Tibial artery (tissue), 4 donors: ENCODE results near the gene PROZ.
"Not testable (repeated sequence)": the region's sequence is repeated elsewhere in the genome, so short reads cannot be mapped to it uniquely, and the experiment has no call there.

Source experiments
- DNase-seq, 2 donors: peaks; one replicate each; pipeline ENCODE4 v3.0.0-alpha.2; 2019
- H3K27ac ChIP-seq, 2 donors: fragments of 200-600 bp; sonication (generic) in 1 of 2; 1 replicate in 1 of 2; 2 replicates in 1 of 2; pipeline ENCODE4 v1.5.1; 2018 to 2019; ENCODE audit warnings: mild to moderate bottlenecking in 1 of 2
- H3K27me3 ChIP-seq, 2 donors: fragments of 200-600 bp; sonication (generic) in 1 of 2; one replicate each; pipeline versions ENCODE4 v1.5.1 to v1.6.0; 2016 to 2019
- H3K36me3 ChIP-seq, 3 donors: fragments of 200-600 bp; sonication (generic) in 2 of 3; one replicate each; pipeline ENCODE4 v1.5.1; 2016 to 2019; ENCODE audit warnings: mild to moderate bottlenecking in 2 of 3
- H3K4me1 ChIP-seq, 4 donors: fragments of 200-600 bp; sonication (generic) in 2 of 4; 1 replicate in 3 of 4; 2 replicates in 1 of 4; pipeline ENCODE4 v1.5.1; 2016 to 2019
- H3K4me3 ChIP-seq, 2 donors: fragments of 200-600 bp; sonication (generic) in 1 of 2; 1 replicate in 1 of 2; 2 replicates in 1 of 2; pipeline ENCODE4 v1.5.1; 2018 to 2019; ENCODE audit warnings: mild to moderate bottlenecking in 2 of 2
- H3K9me3 ChIP-seq, 3 donors: fragments of 200-600 bp; sonication (generic) in 1 of 3; one replicate each; pipeline ENCODE4 v1.5.1; 2016 to 2019
- CTCF ChIP-seq, 2 experiments: fragments of 200-600 bp in 1 of 2; fragments of 450-650 bp in 1 of 2; IDR thresholded peaks; one replicate each; pipeline ENCODE4 v1.5.1; 2017 to 2019; ENCODE audit warnings: antibody characterized with exemption in 2 of 2, mild to moderate bottlenecking in 1 of 2, moderate library complexity in 1 of 2
- intact Hi-C: fragments of 100-400 bp; cut with DNase I; formaldehyde crosslinking; loops from one replicate; pipeline ENCODE4 v1.15.0; 2023; ENCODE audit warnings: low total_unique reads

The PROZ gene

GRCh38 chr13:113160983-113161382, 2.5 kb downstream of the PROZ start:
- Histone ChIP-seq H3K9me3 (no peaks in the 10 kb centered on the region), H3K4me3 (no peak overlapping the region), H3K27ac (no peak overlapping the region), H3K36me3 (no peaks in the 10 kb centered on the region), H3K27me3 (peaks cover 0 to 24% of the 10 kb centered on the region in 2 donors), H3K4me1 (no peaks in the 10 kb centered on the region)
- no peak for TF ChIP-seq CTCF (IDR thresholded peaks at IDR 0.05)
- DNase-seq = no peak
- intact Hi-C loops = no loop called here

DNA sequence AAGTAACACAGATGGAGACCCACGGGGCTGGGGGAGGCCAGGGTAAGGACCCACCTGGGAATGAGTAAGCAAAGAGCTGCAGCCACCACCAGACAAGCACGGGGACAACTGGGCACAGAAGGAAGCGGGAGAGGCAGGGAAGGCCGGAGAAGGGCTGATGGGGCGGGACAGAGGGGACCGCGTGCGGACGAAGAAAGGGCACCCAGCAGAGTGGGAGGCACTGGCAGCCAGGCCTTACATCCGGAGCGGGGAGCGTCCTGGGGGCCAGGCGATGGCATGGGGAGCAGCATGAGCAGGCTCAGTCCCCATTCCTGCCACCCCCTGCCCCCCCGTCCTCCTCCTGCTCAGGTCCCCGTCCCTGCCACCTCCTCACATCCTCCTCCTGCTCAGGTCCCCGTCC, 3.0 kb downstream of the PROZ start:
- H3K9me3 ChIP-seq = no peaks in the 10 kb centered on the region
- TF ChIP-seq CTCF (IDR thresholded peaks at IDR 0.05) = no peak
- H3K27me3 ChIP-seq = peaks cover 0 to 24% of the 10 kb centered on the region in 2 donors
- no peak for DNase-seq
- H3K36me3 ChIP-seq = no peaks in the 10 kb centered on the region
- intact Hi-C loops = no loop called here
- H3K4me1 ChIP-seq = no peaks in the 10 kb centered on the region
- no peak overlapping the region for H3K27ac ChIP-seq
- H3K4me3 ChIP-seq = no peak overlapping the region

- DNase-seq, intact Hi-C loops: not testable (repeated sequence)
- H3K27me3 ChIP-seq = peaks cover 0 to 24% of the 10 kb centered on the region in 2 donors
These were observed 3.5 kb downstream of the PROZ start for GRCh38 chr13:113161975-113162374.

GRCh38 chr13:113162783-113163685, 4.6 kb downstream of the PROZ start:
- intact Hi-C loops = no loop called here
- no peaks in the 10 kb centered on the region for H3K9me3 ChIP-seq
- peaks cover 0 to 24% of the 10 kb centered on the region in 2 donors for H3K27me3 ChIP-seq
- DNase-seq = no peak
- no peaks in the 10 kb centered on the region for H3K4me1 ChIP-seq
- H3K36me3 ChIP-seq = peaks cover 0 to 4% (median 0%) of the 10 kb centered on the region in 3 donors
- no peak for TF ChIP-seq CTCF (IDR thresholded peaks at IDR 0.05)
- no peak overlapping the region for H3K4me3 ChIP-seq
- no peak overlapping the region for H3K27ac ChIP-seq

More at GRCh38 chr13:113161975-113162374, 3.5 kb downstream of the PROZ start:
- H3K36me3 ChIP-seq, H3K4me1 ChIP-seq, H3K9me3 ChIP-seq, H3K4me3 ChIP-seq, H3K27ac ChIP-seq: not testable (repeated sequence)

- Histone ChIP-seq H3K27ac (no peak overlapping the region), H3K4me3 (no peak overlapping the region), H3K27me3 (peaks cover 0 to 19% of the 10 kb centered on the region in 2 donors), H3K36me3 (peaks cover under 1 to 14% (median 3%) of the 10 kb centered on the region in 3 donors), H3K9me3 (no peaks in the 10 kb centered on the region), H3K4me1 (no peaks in the 10 kb centered on the region)
- no peak for DNase-seq
- TF ChIP-seq CTCF (IDR thresholded peaks at IDR 0.05) = no peak
- intact Hi-C loops = no loop called here
These were observed 6.0 kb downstream of the PROZ start for GRCh38 chr13:113164492-113164891.

DNA sequence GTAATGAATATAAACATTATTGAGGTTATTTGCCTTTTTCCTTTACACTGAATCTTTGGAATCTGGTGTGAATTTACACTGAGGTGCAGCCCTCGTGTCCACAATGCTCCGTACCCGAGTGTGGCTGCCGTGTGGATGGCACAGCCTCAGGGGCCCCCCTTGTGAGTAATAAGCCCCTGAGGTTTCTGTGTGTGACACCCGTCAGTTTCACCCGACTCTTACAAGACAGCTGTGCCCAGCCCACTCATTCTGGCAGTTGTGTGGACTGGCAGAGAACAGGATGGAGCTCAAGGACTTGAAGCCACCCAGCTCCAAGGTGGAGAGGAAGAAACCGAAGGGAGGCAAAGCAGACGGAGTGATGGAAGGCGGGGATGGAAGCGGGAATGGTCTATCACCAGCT, 7.8 kb downstream of the PROZ start:
- H3K27me3 ChIP-seq = peaks cover 0 to 18% of the 10 kb centered on the region in 2 donors
- H3K4me1 ChIP-seq = no peaks in the 10 kb centered on the region
- intact Hi-C loops = no loop called here
- no peak overlapping the region for H3K27ac ChIP-seq
- H3K36me3 ChIP-seq = peaks cover 6 to 29% (median 9%) of the 10 kb centered on the region in 3 donors
- no peak overlapping the region for H3K4me3 ChIP-seq
- TF ChIP-seq CTCF (IDR thresholded peaks at IDR 0.05) = no peak
- no peaks in the 10 kb centered on the region for H3K9me3 ChIP-seq
- DNase-seq = no peak
